HEK293 (cell line): ENCODE results near the gene CYB5D1.

ENCODE experiments used
- AEBP2 ChIP-seq: fragments of 450-650 bp; formaldehyde crosslinking; IDR thresholded peaks from 2 replicates; pipeline ENCODE4 v1.5.1; 2016; ENCODE audit warnings: missing biosample characterization, missing genetic modification characterization, borderline replicate concordance
- EGR2 ChIP-seq: fragments of 450-650 bp; formaldehyde crosslinking; IDR thresholded peaks from 2 replicates; pipeline ENCODE4 v1.5.1; 2016; ENCODE audit warnings: low read depth, missing biosample characterization, missing genetic modification characterization
- KLF10 ChIP-seq: fragments of 450-650 bp; IDR thresholded peaks from 2 replicates; pipeline ENCODE4 v1.5.1; 2018; ENCODE audit warnings: missing biosample characterization, mild to moderate bottlenecking, missing genetic modification characterization
- OSR2 ChIP-seq: fragments of 450-650 bp; formaldehyde crosslinking; IDR thresholded peaks from 2 replicates; pipeline ENCODE4 v1.5.1; 2016; ENCODE audit warnings: missing biosample characterization, missing genetic modification characterization
- PRDM1 ChIP-seq: fragments of 450-650 bp; formaldehyde crosslinking; IDR thresholded peaks from 2 replicates; pipeline ENCODE4; 2016; ENCODE audit warnings: missing biosample characterization, missing genetic modification characterization
- PRDM10 ChIP-seq: fragments of 450-650 bp; formaldehyde crosslinking; IDR thresholded peaks from 2 replicates; pipeline ENCODE4 v1.5.1; 2016; ENCODE audit warnings: missing biosample characterization, missing genetic modification characterization
- SP3 ChIP-seq: fragments of 450-650 bp; formaldehyde crosslinking; IDR thresholded peaks from 2 replicates; pipeline ENCODE4 v1.5.1; 2016; ENCODE audit warnings: missing biosample characterization, missing genetic modification characterization
- SP7 ChIP-seq: fragments of 450-650 bp; formaldehyde crosslinking; IDR thresholded peaks from 2 replicates; pipeline ENCODE4 v1.5.1; 2016; ENCODE audit warnings: missing biosample characterization, missing genetic modification characterization
- YY1 ChIP-seq: fragments of 450-650 bp; formaldehyde crosslinking; IDR thresholded peaks from 2 replicates; pipeline ENCODE4 v1.5.1; 2018; ENCODE audit warnings: missing biosample characterization, missing genetic modification characterization
- ZBTB21 ChIP-seq: fragments of 450-650 bp; formaldehyde crosslinking; IDR thresholded peaks from 2 replicates; pipeline ENCODE4 v1.5.1; 2017; ENCODE audit warnings: missing biosample characterization, missing genetic modification characterization
- ZBTB44 ChIP-seq: fragments of 450-650 bp; IDR thresholded peaks from 2 replicates; pipeline ENCODE4 v1.5.1; 2018; ENCODE audit warnings: missing biosample characterization, mild to moderate bottlenecking, missing genetic modification characterization
- ZBTB7A ChIP-seq: fragments of 450-650 bp; formaldehyde crosslinking; IDR thresholded peaks from 2 replicates; pipeline ENCODE4 v1.5.1; 2016; ENCODE audit warnings: low read depth, missing biosample characterization, missing genetic modification characterization
- ZBTB8A ChIP-seq: fragments of 450-650 bp; formaldehyde crosslinking; IDR thresholded peaks from 2 replicates; pipeline ENCODE4 v1.5.1; 2016; ENCODE audit warnings: missing biosample characterization, missing genetic modification characterization
- ZFP37 ChIP-seq: fragments of 450-650 bp; formaldehyde crosslinking; IDR thresholded peaks from 2 replicates; pipeline ENCODE4 v1.5.1; 2016; ENCODE audit warnings: missing biosample characterization, missing genetic modification characterization
- ZFP69B ChIP-seq: fragments of 450-650 bp; formaldehyde crosslinking; IDR thresholded peaks from 2 replicates; pipeline ENCODE4 v1.5.1; 2016; ENCODE audit warnings: missing biosample characterization, missing genetic modification characterization
- ZNF140 ChIP-seq: fragments of 450-650 bp; formaldehyde crosslinking; IDR thresholded peaks from 2 replicates; pipeline ENCODE4 v1.5.1; 2016; ENCODE audit warnings: missing biosample characterization, missing genetic modification characterization
- ZNF146 ChIP-seq: fragments of 450-650 bp; formaldehyde crosslinking; IDR thresholded peaks from 2 replicates; pipeline ENCODE4 v1.5.1; 2016; ENCODE audit warnings: missing biosample characterization, missing genetic modification characterization
- ZNF16 ChIP-seq: fragments of 450-650 bp; formaldehyde crosslinking; IDR thresholded peaks from 2 replicates; pipeline ENCODE4 v1.5.1; 2016; ENCODE audit warnings: low read depth, missing biosample characterization, missing genetic modification characterization
- ZNF184 ChIP-seq: fragments of 450-650 bp; IDR thresholded peaks from 2 replicates; pipeline ENCODE4 v1.5.1; 2018; ENCODE audit warnings: missing biosample characterization, mild to moderate bottlenecking, missing genetic modification characterization
- ZNF202 ChIP-seq: fragments of 450-650 bp; formaldehyde crosslinking; IDR thresholded peaks from 2 replicates; pipeline ENCODE4 v1.5.1; 2016; ENCODE audit warnings: missing biosample characterization, missing genetic modification characterization, borderline replicate concordance
- ZNF214 ChIP-seq: fragments of 450-650 bp; formaldehyde crosslinking; IDR thresholded peaks from 2 replicates; pipeline ENCODE4 v1.5.1; 2017; ENCODE audit warnings: missing biosample characterization, mild to moderate bottlenecking, missing genetic modification characterization, borderline replicate concordance
- ZNF366 ChIP-seq: fragments of 450-650 bp; formaldehyde crosslinking; conservative IDR thresholded peaks from 2 replicates; pipeline ENCODE4 v1.5.1; 2016; ENCODE audit warnings: missing biosample characterization, missing genetic modification characterization
- ZNF423 ChIP-seq: fragments of 450-650 bp; formaldehyde crosslinking; IDR thresholded peaks from 2 replicates; pipeline ENCODE4 v1.5.1; 2016; ENCODE audit warnings: missing biosample characterization, missing genetic modification characterization
- ZNF514 ChIP-seq: fragments of 450-650 bp; formaldehyde crosslinking; IDR thresholded peaks from 2 replicates; pipeline ENCODE4 v1.5.1; 2016; ENCODE audit warnings: missing biosample characterization, missing genetic modification characterization
- ZNF530 ChIP-seq: fragments of 450-650 bp; formaldehyde crosslinking; IDR thresholded peaks from 2 replicates; pipeline ENCODE4 v1.5.1; 2016; ENCODE audit warnings: low read depth, missing biosample characterization, missing genetic modification characterization
- ZNF555 ChIP-seq: fragments of 450-650 bp; formaldehyde crosslinking; conservative IDR thresholded peaks from 2 replicates; pipeline ENCODE4 v1.5.1; 2017; ENCODE audit warnings: missing biosample characterization, mild to moderate bottlenecking, missing genetic modification characterization, inconsistent platforms
- ZNF658 ChIP-seq: fragments of 450-650 bp; formaldehyde crosslinking; IDR thresholded peaks from 2 replicates; pipeline ENCODE4; 2016; ENCODE audit warnings: missing biosample characterization, missing genetic modification characterization
- ZNF660 ChIP-seq: fragments of 450-650 bp; IDR thresholded peaks from 2 replicates; pipeline ENCODE4 v1.5.1; 2018; ENCODE audit warnings: missing biosample characterization, mild to moderate bottlenecking, missing genetic modification characterization
- ZNF701 ChIP-seq: fragments of 450-650 bp; formaldehyde crosslinking; IDR thresholded peaks from 2 replicates; pipeline ENCODE4 v1.5.1; 2016; ENCODE audit warnings: missing biosample characterization, missing genetic modification characterization
- ZNF76 ChIP-seq: fragments of 450-650 bp; formaldehyde crosslinking; IDR thresholded peaks from 2 replicates; pipeline ENCODE4; 2016; ENCODE audit warnings: low read depth, missing biosample characterization, missing genetic modification characterization, borderline replicate concordance
- ZNF837 ChIP-seq: fragments of 450-650 bp; formaldehyde crosslinking; IDR thresholded peaks from 2 replicates; pipeline ENCODE4 v1.5.1; 2016; ENCODE audit warnings: missing biosample characterization, missing genetic modification characterization
- ZSCAN16 ChIP-seq: fragments of 450-650 bp; formaldehyde crosslinking; IDR thresholded peaks from 2 replicates; pipeline ENCODE4 v1.5.1; 2016; ENCODE audit warnings: missing biosample characterization, missing genetic modification characterization
- ZSCAN18 ChIP-seq: fragments of 450-650 bp; formaldehyde crosslinking; IDR thresholded peaks from 2 replicates; pipeline ENCODE4 v1.5.1; 2016; ENCODE audit warnings: missing biosample characterization, missing genetic modification characterization

CYB5D1 gene

GRCh38 chr17:7843536-7844291, 14.1 kb upstream of the CYB5D1 start (continued):
- TF ChIP-seq SP7 (tag by site-specific recombination) (peak; percentile 43; the same call in 1 of the 2 replicates), ZNF658 (tag by site-specific recombination) (no peak), PRDM1 (tag by site-specific recombination) (peak; percentile 98), ZNF701 (tag by site-specific recombination) (no peak), ZNF837 (tag by site-specific recombination) (no peak), ZNF423 (tag by site-specific recombination) (no peak; the same call in 1 of the 2 replicates), ZNF146 (tag by site-specific recombination) (no peak), AEBP2 (tag by site-specific recombination) (no peak), ZBTB7A (tag by site-specific recombination) (peak; percentile 95), PRDM10 (tag by site-specific recombination) (peak; percentile 93), ZNF16 (tag by site-specific recombination) (no peak), SP3 (peak; percentile 78), ZNF184 (tag by site-specific recombination) (no peak), ZNF555 (no peak), ZNF514 (tag by site-specific recombination) (no peak), YY1 (tag by site-specific recombination) (no peak), ZNF530 (no peak), ZNF660 (tag by site-specific recombination) (no peak), KLF10 (tag by site-specific recombination) (peak; percentile 90), ZNF202 (tag by site-specific recombination) (no peak), ZBTB8A (0 out of 2 replicates have a peak, but pooled peaks have one; percentile 30), ZNF214 (tag by site-specific recombination) (no peak), ZNF76 (peak; percentile 78; the same call in 1 of the 2 replicates), ZNF140 (no peak), ZSCAN18 (no peak), ZNF366 (tag by site-specific recombination) (peak; percentile 72), ZFP69B (tag by site-specific recombination) (peak; percentile 15; the same call in 1 of the 2 replicates), ZSCAN16 (tag by site-specific recombination) (no peak), ZFP37 (tag by site-specific recombination) (no peak), ZBTB21 (tag by site-specific recombination) (peak; percentile 96), OSR2 (no peak), EGR2 (tag by site-specific recombination) (peak; percentile 82), ZBTB44 (tag by site-specific recombination) (no peak)
